Endothelial cell of umbilical vein (primary cell): ENCODE results near the gene ASMTL. TPM values are rescaled to one million over a fixed set of nuclear protein-coding genes. Genes with fewer than 3 reads are reported as not detected.

ENCODE experiments used
- BruUV-seq: library from RNA; stranded (reverse); fragments of 400-500 nt; replicated peaks from 2 replicates; lab custom pipeline; 2021; lab: Mats Ljungman, UMichigan
- CTCF ChIA-PET: fragments of 300-600, 350-600 bp; sonication (Branson Sonifier 250); formaldehyde crosslinking; loops from one replicate; lab custom pipeline; 2021; ENCODE audit warnings: antibody characterized with exemption, inconsistent platforms; lab: Charles Lee
- POLR2A ChIA-PET: fragments of 300-600, 350-600 bp; sonication (Branson Sonifier 250); formaldehyde crosslinking; loops from one replicate; lab custom pipeline; 2021; ENCODE audit warnings: antibody characterized with exemption, inconsistent platforms; lab: Charles Lee
- DNase-seq: peaks from one replicate; pipeline ENCODE4 v3.0.0-alpha.2; 2011; ENCODE audit warnings: low read depth, low spot score
- FAIRE-seq: peaks from 2 replicates; lab custom pipeline; 2011; peaks lifted over from hg19 to GRCh38; lab: Jason Lieb, UNC
- H2AFZ ChIP-seq: 2 replicates; pipeline ENCODE4 v1.6.0; 2012; ENCODE audit warnings: low read depth, low read length, control low read depth, inconsistent platforms
- H3K27ac ChIP-seq: 2 replicates; pipeline ENCODE4 v1.5.1; 2011; ENCODE audit warnings: low read depth, mild to moderate bottlenecking, control low read depth, low read length, moderate library complexity; ENCODE audit not compliant: insufficient read depth
- H3K27me3 ChIP-seq, 2 experiments: 2 replicates each; pipeline versions ENCODE4 v1.6.0 to v1.6.1; 2011; ENCODE audit warnings: low read length in 2 of 2, mixed read lengths in 1 of 2; ENCODE audit not compliant: control insufficient read depth in 2 of 2, insufficient read depth in 2 of 2
- H3K36me3 ChIP-seq, 2 experiments: 2 replicates in 1 of 2; 3 replicates in 1 of 2; pipeline ENCODE4 v1.5.1; 2011; ENCODE audit warnings: low read length in 2 of 2, mild to moderate bottlenecking in 1 of 2, moderate library complexity in 1 of 2; ENCODE audit not compliant: control insufficient read depth in 2 of 2, insufficient read depth in 2 of 2; ENCODE audit errors: extremely low read depth in 1 of 2
- H3K4me1 ChIP-seq: 3 replicates; pipeline ENCODE4 v1.5.1; 2011; ENCODE audit warnings: mild to moderate bottlenecking, low read length; ENCODE audit not compliant: control insufficient read depth, insufficient read depth; ENCODE audit errors: extremely low read depth
- H3K4me2 ChIP-seq: 2 replicates; pipeline ENCODE4 v1.6.1; 2011; ENCODE audit warnings: low read length, control low read depth, mixed read lengths; ENCODE audit not compliant: insufficient read depth
- H3K4me3 ChIP-seq, 3 experiments: fragments of 200-600 bp in 1 of 3; sonication (generic), shearing (Covaris generic) in 1 of 3; replicated peaks in 1 of 3; 2 replicates each; pipeline ENCODE4 v1.5.1; 2011 to 2016; ENCODE audit warnings: control low read depth in 3 of 3, low read length in 3 of 3, mild to moderate bottlenecking in 2 of 3, inconsistent platforms in 1 of 3, low read depth in 1 of 3, moderate library complexity in 1 of 3; ENCODE audit not compliant: insufficient read depth in 1 of 3
- H3K79me2 ChIP-seq: 2 replicates; pipeline ENCODE4 v1.6.0; 2012; ENCODE audit warnings: low read length, inconsistent platforms; ENCODE audit not compliant: control insufficient read depth, insufficient read depth
- H3K9ac ChIP-seq: replicated peaks from 2 replicates; pipeline ENCODE3; 2011; ENCODE audit warnings: low read length, control low read depth; ENCODE audit not compliant: insufficient read depth; ENCODE audit errors: extremely low read depth
- H3K9me1 ChIP-seq: replicated peaks from 3 replicates; pipeline ENCODE4 v1.6.0; 2011; ENCODE audit warnings: mild to moderate bottlenecking, low read length; ENCODE audit not compliant: control insufficient read depth, insufficient read depth; ENCODE audit errors: extremely low read depth
- H3K9me3 ChIP-seq: replicated peaks from 2 replicates; pipeline ENCODE4 v1.5.1; 2012; ENCODE audit warnings: low read length, inconsistent platforms; ENCODE audit not compliant: control insufficient read depth, insufficient read depth
- H4K20me1 ChIP-seq: replicated peaks from 2 replicates; pipeline ENCODE3; 2011; ENCODE audit warnings: mild to moderate bottlenecking, low read length; ENCODE audit not compliant: control insufficient read depth, insufficient read depth; ENCODE audit errors: extremely low read depth
- EZH2 ChIP-seq: IDR thresholded peaks from 2 replicates; pipeline ENCODE4 v1.6.1; 2012; ENCODE audit warnings: borderline replicate concordance, low read depth, mild to moderate bottlenecking, moderate library complexity, low read length, inconsistent platforms; ENCODE audit not compliant: severe bottlenecking
- FOS ChIP-seq: IDR thresholded peaks from 2 replicates; pipeline ENCODE4 v1.6.1; 2011; ENCODE audit warnings: mild to moderate bottlenecking, low read length, moderate library complexity, borderline replicate concordance; ENCODE audit not compliant: insufficient read depth
- GATA2 ChIP-seq: IDR thresholded peaks from 2 replicates; pipeline ENCODE4 v1.7.0; 2011; ENCODE audit warnings: low read depth, mild to moderate bottlenecking, moderate library complexity, mixed read lengths, low read length; ENCODE audit not compliant: insufficient read length, insufficient read depth
- JUN ChIP-seq: IDR thresholded peaks from 2 replicates; pipeline ENCODE4 v1.6.1; 2011; ENCODE audit warnings: borderline replicate concordance, low read depth; ENCODE audit not compliant: insufficient read length, insufficient read depth
- MYC ChIP-seq: IDR thresholded peaks from one replicate; pipeline ENCODE4 v1.6.1; 2011; ENCODE audit warnings: mild to moderate bottlenecking, low read depth, low read length
- POLR2A ChIP-seq: IDR thresholded peaks from 2 replicates; pipeline ENCODE4 v1.6.1; 2012; ENCODE audit warnings: low read depth, mild to moderate bottlenecking, control low read depth, low read length
- POLR2AphosphoS5 ChIP-seq: IDR thresholded peaks from 2 replicates; pipeline ENCODE4 v1.6.1; 2012; ENCODE audit warnings: low read depth, mild to moderate bottlenecking, control low read depth, low read length, moderate library complexity; ENCODE audit not compliant: insufficient read depth
- dilution Hi-C: fragments of 300-500 bp; cut with MboI; formaldehyde crosslinking; loops from one replicate; pipeline ENCODE4 v1.15.0; 2019; ENCODE audit warnings: low sequenced_read_pairs; ENCODE audit not compliant: extremely low pct_ligation_motif_present
- intact Hi-C: fragments of 100-400 bp; cut with micrococcal nuclease; formaldehyde crosslinking; loops from one replicate; pipeline ENCODE4 v1.10.0; 2022
- polyA plus RNA-seq, 4 experiments: library from polyadenylated mRNA; depleted of rRNA in 3 of 4; stranded (reverse) in 3 of 4; unstranded in 1 of 4; fragments of >200 nt; gene quantifications; 2 replicates each; pipeline versions ENCODE4 v1.2.1 to v1.2.3, GENCODE V29; 2011 to 2012; ENCODE audit warnings: missing spikeins in 1 of 4
- total RNA-seq: library from RNA; stranded (reverse); gene quantifications from 2 replicates; pipeline ENCODE4 v1.2.3, GENCODE V29; 2021
- TF ChIP-seq, protein P1 (sequence below): IDR thresholded peaks from 2 replicates; pipeline ENCODE4 v1.6.1; 2011; ENCODE audit not compliant: insufficient read depth, insufficient read length
- TF ChIP-seq, protein P2 (sequence below), 2 donors: IDR thresholded peaks; 1 replicate in 1 of 2; 2 replicates in 1 of 2; pipeline ENCODE4 v1.5.1; 2011; ENCODE audit warnings: low read length in 2 of 2, mild to moderate bottlenecking in 2 of 2, moderate library complexity in 2 of 2, control low read depth in 1 of 2, inconsistent platforms in 1 of 2, low read depth in 1 of 2; ENCODE audit not compliant: insufficient read depth in 1 of 2; ENCODE audit errors: extremely low read depth in 1 of 2

ASMTL gene
- total and polyA plus RNA-seq, 2 donors (not counting 3 experiments of a cell fraction or from before 2014, with no cell fraction given) = 27.1 to 29.9 TPM

DNA sequence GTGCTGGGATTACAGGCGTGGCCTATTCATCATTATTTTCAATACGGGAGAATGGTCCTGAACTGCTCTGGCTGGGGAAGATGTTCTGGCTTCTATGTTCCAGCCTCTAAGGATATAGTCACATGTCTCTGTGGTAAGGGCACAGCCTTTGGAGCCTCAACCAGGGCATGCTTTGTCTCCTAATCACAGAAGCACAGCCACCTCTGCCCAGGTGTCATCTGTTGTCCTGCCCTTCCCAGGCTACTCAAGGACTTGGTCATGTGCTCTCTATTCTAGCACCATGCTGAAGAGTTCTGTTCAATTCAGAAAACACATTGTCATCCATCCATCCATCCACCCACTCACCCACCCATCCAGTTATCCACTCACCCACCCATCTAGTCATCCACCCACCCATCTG lies 29.5 kb downstream of the ASMTL start:
- H3K4me2 ChIP-seq = no peak overlapping the region
- H3K9me3 ChIP-seq = no peaks in the 10 kb centered on the region
- no peaks in the 10 kb centered on the region for H4K20me1 ChIP-seq
- peaks cover 2 to 8% of the 10 kb centered on the region in 2 experiments for H3K36me3 ChIP-seq
- FAIRE-seq (no peak), DNase-seq (no peak)
- dilution Hi-C loops (no loop called here), intact Hi-C loops (no loop called here)
- H3K4me3 ChIP-seq = no peak overlapping the region
- no peak overlapping the region for H2AFZ ChIP-seq
- TF ChIP-seq GATA2 = no peak
- no peak for TF ChIP-seq EZH2
- TF ChIP-seq, protein P1, sequence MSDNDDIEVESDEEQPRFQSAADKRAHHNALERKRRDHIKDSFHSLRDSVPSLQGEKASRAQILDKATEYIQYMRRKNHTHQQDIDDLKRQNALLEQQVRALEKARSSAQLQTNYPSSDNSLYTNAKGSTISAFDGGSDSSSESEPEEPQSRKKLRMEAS = no peak
- TF ChIP-seq JUN = no peak
- no peak for TF ChIP-seq FOS
- TF ChIP-seq MYC = no peak
- no peak for TF ChIP-seq POLR2AphosphoS5
- TF ChIP-seq POLR2A = no peak
- no peaks in the 10 kb centered on the region for H3K9me1 ChIP-seq
- no peak overlapping the region for H3K9ac ChIP-seq
- no TSS peak for BruUV-seq
- CTCF ChIA-PET = no interaction called here
- H3K27ac ChIP-seq = no peak overlapping the region
- no peaks in the 10 kb centered on the region for H3K79me2 ChIP-seq
- POLR2A ChIA-PET = no interaction called here
- no peaks in the 10 kb centered on the region for H3K4me1 ChIP-seq
- no peaks in the 10 kb centered on the region for H3K27me3 ChIP-seq

DNA sequence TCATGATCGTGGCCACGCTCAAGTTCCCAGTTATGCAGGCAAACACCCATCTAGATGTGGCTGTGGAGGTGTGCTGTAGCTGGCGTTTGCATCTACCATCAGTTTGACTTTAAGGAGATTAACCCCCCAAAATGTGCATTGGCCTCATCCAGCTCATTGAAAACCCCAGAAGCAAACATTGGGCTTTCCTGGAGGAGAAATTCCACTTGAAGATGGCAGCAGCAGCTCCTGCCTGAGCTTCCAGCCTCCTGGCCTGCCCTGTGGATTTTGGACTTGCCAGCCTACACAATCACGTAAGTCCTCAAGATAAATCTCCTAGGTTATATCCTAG lies 30.6 kb downstream of the ASMTL start:
- Histone ChIP-seq H3K79me2 (no peaks in the 10 kb centered on the region), H3K4me3 (no peak overlapping the region), H3K4me2 (no peak overlapping the region), H3K4me1 (no peaks in the 10 kb centered on the region), H3K9me3 (no peaks in the 10 kb centered on the region), H3K9ac (no peak overlapping the region), H3K27ac (no peak overlapping the region), H3K27me3 (no peaks in the 10 kb centered on the region), H2AFZ (no peak overlapping the region), H4K20me1 (no peaks in the 10 kb centered on the region), H3K9me1 (no peaks in the 10 kb centered on the region), H3K36me3 (peaks cover 2 to 13% of the 10 kb centered on the region in 2 experiments)
- dilution Hi-C loops = no loop called here
- ChIA-PET POLR2A (no interaction called here), CTCF (no interaction called here)
- TF ChIP-seq, protein P2, sequence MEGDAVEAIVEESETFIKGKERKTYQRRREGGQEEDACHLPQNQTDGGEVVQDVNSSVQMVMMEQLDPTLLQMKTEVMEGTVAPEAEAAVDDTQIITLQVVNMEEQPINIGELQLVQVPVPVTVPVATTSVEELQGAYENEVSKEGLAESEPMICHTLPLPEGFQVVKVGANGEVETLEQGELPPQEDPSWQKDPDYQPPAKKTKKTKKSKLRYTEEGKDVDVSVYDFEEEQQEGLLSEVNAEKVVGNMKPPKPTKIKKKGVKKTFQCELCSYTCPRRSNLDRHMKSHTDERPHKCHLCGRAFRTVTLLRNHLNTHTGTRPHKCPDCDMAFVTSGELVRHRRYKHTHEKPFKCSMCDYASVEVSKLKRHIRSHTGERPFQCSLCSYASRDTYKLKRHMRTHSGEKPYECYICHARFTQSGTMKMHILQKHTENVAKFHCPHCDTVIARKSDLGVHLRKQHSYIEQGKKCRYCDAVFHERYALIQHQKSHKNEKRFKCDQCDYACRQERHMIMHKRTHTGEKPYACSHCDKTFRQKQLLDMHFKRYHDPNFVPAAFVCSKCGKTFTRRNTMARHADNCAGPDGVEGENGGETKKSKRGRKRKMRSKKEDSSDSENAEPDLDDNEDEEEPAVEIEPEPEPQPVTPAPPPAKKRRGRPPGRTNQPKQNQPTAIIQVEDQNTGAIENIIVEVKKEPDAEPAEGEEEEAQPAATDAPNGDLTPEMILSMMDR (IDR thresholded peaks at IDR 0.05; ENCODE audit: extremely low read depth in 1 of 2, insufficient read depth in 1 of 2, low read depth in 1 of 2, low read length in 2 of 2) = no peak
- TF ChIP-seq GATA2 = no peak
- no peak for FAIRE-seq
- intact Hi-C loops = no loop called here
- no peak for DNase-seq
- no TSS peak for BruUV-seq
